Stimulated activated CD4-positive, alpha-beta T cell treated with anti-CD3 and anti-CD28 coated beads, Interleukin-15, amount 100 ng/mL, for 24 hours (primary cell): ENCODE results near the gene FAM209B.
"Not testable (repeated sequence)": the region's sequence is repeated elsewhere in the genome, so short reads cannot be mapped to it uniquely, and the experiment has no call there.

ENCODE experiments used
- DNase-seq: peaks from one replicate; pipeline ENCODE4 v3.0.0-alpha.2; 2020

FAM209B gene

DNA sequence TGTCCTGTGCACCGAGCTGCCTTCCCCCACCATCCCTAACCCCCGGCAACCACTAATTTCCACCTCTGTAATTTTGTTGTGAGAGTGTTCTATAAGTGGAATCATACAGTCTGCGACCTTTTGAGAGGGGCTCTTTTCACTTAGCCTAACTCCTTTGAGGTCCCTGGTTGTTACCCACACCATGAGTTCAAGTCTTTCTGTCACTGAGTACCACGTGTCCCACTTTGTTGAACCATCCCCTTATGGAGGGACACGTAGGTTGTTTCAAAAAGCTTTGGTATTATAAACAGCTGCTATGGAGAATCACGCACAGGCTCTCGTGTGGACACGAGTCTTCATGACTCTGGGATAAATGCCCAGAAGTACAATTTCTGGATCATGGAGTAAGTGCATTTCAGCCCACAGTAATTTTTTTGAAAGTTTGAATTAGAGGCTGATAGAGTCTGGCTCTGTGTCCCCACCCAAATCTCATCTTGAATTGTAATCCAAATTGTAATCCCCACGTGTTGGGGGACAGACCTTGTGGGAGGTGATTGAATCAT is 9.5 kb downstream of the FAM209B start:
- no peak for DNase-seq

GRCh38 chr20:56551571-56551970 is 18.5 kb downstream of the FAM209B start:
- DNase-seq = no peak

DNA sequence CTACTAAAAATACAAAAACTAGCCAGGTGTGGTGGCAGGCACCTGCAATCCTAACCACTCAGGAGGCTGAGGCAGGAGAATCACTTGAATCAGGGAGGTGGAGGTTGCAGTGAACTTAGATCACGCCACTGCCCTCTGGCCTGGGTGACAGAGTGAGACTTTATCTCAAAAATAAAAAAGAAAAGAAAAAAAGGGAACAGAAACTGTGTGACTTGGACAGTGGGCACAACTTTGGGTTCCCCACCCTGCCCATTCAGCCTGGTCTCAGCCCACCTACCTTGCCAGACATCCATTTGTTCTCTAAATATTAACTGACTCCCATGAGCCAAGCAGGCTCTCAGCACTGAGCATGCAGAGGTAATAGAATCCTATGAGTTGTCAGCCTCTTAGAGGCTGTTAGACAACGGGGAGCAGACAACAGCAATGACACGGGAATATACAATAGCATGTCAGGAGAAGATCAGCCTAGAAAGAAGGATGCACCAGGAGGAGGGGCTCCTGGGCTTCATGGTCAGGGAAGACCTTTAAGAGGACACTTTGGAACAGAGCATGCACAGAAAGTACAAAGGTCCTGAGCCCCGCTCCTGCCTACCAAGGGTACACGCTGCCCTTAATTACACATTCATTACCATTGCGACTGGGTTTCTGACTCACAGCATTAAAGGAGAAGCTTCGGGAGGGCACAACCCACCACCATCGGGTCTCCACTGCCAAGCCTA is 20.0 kb downstream of the FAM209B start:
- DNase-seq = no peak

DNA sequence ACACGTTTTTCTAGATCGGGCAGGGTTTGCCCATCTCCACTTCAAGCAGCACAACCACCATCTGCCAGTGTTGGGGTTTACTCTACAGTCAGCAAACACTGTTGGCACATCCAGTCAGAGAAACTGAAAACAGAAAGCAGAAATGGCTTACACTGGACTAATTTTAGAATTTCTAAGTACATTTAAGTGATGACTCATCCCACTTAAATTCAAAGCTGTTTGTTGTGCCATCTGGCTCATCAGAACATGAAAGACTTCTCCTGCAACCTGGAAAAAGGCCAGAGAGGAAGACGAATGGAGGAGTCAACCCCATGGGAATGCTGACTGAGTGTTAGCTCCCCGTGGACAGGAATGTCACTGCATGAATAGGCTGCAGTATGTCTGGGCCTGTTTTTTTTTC is 21.8 kb downstream of the FAM209B start:
- DNase-seq = peak; percentile 10

DNA sequence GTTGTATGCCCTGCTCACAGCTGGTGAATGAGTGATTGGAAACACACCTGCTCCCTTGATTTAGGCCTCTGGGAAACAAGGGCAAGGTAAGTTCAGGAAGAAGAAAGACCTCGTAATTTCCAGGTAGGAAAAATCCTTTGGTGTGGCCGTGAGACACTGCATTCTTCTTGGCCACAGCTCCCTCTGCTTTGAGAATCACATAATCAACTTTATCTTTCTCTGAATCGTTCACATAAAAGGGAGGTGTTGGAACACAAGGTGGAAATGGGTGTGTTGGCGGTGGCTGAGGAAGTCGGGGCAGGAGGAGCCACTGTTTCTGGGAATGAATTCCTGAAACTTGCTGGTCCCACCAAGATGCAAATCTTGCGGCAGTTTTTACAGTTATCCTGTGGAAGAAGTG is 25.9 kb downstream of the FAM209B start:
- DNase-seq = no peak

DNA sequence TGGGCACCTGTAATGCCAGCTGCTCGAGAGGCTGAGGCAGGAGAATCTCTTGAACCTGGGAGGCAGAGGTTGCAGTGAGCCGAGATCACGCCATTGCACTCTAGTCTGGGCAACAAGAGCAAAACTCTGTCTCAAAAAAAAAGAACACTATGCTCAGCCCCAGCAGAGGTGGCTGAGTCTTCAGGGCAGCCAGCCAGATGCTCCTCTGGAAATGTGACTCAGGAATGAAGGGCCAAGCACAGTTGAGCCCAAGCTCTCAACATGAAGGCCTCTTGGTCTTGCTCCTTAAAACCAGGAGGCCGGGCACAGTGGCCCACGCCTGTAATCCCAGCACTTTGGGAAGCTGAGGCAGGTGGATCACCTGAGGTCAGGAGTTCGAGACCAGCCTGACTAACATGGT is 31.5 kb downstream of the FAM209B start:
- not testable (repeated sequence) for DNase-seq

DNA sequence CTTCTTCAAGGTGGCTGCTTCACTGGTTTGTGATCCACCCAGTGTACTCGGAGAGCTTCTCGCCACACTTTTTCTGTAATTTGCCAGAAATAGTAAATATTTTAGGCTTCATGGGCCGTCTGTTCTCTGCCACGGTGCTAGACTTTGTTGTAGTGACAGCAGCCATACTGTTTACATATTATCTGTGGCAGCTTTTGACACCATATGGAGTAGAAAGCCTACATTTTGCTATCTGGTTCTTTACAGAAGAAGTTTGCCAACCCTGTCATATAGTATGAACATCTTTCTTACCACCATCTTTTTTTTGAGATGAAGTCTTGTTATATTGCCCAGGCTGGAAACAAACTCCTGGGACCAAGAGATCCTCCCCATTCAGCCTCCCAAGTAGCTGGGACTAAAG is 32.5 kb downstream of the FAM209B start:
- DNase-seq = no peak

DNA sequence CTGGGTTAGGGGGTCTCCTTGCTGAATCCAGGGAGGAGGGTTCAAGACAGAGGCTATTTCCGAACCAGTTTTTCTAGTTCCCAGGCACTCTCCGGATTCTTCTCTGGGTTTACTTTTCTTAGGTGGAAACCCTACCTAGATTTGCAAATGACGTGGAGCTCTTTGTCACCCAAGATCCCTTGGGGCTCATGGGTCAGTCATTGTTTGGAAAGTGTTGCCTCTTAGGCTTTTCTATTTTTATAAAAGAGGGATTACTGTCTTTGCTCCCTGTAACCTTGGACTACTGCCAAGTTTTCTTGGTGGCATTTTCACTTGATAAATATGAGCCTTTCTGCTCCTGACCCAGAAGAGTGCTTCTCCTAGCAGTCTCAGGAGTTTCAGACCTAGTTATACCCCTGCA is 33.6 kb downstream of the FAM209B start:
- DNase-seq = no peak

DNA sequence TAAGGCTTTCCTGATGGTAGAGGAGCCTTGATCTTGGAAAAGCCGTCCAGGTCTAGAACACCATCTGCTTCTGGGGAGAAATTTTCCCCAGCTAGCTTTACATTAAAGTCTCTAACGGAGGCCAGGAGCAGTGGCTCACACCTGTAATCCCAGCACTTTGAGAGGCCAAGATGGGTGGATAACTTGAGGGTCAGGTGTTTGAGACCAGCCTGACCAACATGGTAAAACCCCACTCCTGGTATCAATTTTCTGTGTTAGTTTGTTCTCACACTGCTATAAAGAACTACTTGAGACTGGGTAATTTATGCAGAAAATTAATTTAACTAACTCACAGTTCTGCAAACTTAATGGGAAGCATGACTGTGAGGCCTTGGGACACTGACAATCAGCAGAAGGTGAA is 37.8 kb downstream of the FAM209B start:
- DNase-seq = no peak

- no peak for DNase-seq
These were observed 39.1 kb downstream of the FAM209B start for GRCh38 chr20:56572172-56572571.

DNA sequence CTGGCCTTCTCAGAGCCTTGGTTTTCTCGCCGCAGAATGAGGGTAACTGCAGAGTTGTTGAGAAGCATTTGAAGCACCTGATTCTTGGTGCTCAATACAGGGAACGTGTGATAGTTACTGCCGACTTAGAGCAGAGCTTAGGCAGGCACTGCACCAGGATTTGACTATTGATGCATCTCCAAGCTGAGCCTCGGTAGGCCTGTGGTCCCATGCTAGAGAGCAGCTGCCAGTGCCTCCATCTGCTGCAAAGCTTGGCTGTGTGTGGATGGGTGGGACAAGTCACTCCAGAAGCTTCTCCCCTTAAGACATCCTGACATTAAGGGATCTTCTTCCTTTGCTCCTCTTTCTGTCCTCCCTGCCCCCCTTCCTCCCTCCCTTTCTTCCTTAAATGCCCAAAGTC is 40.9 kb downstream of the FAM209B start:
- DNase-seq = no peak

DNA sequence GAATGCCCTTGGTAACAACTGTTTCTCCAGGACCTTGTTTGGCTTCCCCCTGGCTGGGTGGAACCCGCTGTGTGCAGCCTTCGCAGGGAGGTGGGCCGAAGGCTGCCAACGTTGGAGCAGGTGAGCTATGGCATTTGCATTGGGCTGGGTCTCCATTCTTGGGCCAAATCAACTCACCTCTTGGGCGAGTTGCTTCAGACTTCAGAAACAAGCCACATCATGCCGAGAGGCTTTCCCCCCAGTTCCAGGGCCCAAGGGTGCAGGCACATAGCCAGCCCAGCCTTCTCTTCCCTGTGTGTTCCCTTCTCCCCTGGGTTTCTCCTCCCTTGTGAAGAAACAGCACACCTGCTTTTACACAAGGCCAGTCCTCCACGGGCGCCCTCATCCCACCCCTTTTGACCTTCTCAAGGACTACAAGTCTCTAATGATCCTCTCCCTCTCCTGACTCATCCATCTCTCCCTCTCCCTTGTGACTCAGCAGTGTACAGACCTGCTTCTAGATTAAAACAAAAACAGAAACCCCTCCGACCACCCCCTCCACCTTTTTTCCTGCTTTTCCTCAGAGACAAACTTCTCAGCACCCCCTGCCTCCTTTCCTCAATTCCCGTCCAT is 41.6 kb downstream of the FAM209B start:
- no peak for DNase-seq

DNA sequence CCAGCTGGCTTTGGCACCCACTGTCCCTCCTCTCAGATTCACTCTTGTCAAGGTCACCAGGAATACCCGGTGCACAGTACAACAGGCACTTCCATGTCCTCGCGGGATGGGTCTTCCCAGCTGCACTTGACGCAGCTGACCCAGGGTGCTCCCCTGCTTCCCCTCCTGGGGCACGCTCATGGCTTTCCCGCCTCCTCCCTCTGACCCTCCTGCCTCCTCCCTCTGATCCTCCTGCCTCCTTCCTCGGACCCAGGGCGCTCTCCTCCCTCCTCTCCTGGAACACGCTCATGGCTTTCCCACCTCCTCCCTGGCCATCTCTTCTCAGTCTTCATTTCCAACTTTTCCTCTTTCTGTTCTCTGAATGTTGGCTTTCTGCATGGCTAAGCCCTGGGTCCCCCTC is 42.1 kb downstream of the FAM209B start:
- no peak for DNase-seq

GRCh38 chr20:56575961-56576360 is 42.9 kb downstream of the FAM209B start:
- no peak for DNase-seq

- DNase-seq = no peak
These were observed 46.3 kb downstream of the FAM209B start for GRCh38 chr20:56579301-56579710.

DNA sequence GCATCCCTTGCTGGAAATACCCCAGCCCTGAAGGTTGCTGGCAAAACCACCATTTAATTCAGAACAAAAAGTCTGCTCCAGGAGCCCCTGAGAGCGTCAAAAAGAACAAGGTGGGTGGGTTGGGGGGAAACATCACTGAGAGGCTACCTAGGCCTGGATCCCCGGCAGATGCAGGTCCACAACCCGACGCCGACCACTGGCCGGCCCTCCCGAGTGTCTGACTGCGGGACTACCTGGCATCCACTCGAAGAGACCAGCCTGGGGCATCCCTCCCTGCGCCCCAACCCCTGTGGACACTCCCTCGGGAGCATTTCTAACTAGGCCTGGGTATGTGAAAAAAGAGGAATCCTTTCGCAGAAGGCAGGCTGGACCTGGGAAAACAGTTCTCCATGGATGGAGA is 47.2 kb downstream of the FAM209B start:
- no peak for DNase-seq

DNA sequence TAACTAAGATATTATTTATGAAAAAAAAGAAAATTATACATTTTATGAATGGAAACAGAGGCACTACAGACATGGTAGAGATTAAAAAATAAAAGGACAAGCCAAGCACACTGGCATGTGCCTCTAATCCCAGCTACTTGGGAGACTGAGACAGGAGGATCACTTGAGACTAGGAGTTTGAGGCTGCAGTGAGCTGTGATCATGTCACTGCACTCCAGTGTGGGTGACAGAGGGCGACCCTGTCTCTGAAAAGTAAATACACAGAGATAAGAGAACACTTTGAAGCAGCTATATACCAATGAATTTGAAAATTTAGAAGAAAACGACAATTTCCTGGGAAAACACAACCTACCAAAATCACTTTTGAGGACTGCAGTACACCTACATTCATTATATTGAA is 48.7 kb downstream of the FAM209B start:
- DNase-seq = no peak

- DNase-seq = no peak
These were observed 49.5 kb downstream of the FAM209B start for GRCh38 chr20:56582542-56582941.

GRCh38 chr20:56584916-56585315 is 51.9 kb downstream of the FAM209B start:
- DNase-seq = no peak
